ENCODE measurements around the gene ACTG1.

The ACTG1 gene

DNA sequence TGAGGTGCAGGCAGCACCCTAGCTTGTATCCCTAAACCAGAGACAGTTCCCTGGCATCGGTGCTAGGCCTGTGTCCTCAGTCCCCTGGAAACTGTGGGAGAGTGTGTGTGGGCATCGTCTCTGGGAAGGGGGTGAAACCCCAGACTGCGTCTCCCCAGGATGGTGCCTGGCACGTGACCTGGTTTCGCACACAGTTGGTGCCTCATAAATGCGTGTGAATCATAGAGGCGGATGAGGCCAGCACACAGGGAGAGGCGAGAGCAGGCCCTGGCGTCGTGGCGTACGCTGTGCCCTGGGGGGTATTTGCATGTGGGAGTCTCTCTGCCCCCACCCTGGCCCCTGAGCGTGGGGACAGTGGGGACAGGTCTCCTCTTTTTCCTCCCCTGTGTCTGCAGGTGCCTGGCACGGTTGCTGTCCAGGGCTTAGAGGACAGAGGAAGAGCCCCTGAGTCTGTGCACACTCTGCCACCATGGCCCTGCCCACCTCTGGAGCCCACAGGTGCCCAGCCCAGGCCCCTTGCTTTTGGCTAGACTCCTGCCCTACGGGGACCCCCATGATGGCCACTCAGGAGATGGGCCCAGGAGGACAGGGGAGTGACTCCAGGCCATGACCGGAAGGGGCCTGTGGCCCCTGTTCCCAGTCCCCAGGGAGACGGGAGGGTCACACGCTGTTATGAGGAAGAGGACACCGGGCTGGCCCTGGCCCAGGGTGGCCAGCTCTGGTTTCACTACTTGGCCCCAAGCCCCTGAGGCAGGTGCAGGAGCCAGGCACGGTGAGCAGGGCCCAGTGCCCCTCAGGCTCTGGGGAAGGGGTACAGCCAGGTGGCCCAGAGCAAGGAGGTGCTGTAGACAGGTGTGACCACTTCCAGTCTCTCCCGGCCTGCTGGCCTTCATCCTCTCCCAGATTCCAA is 14.3 kb upstream of the ACTG1 start:
- H3K4me3 ChIP-seq (ENCODE audit: control insufficient read depth, low read depth, low read length), result no peak overlapping the region
- DNase-seq (ENCODE audit: low read depth), result no peak

DNA sequence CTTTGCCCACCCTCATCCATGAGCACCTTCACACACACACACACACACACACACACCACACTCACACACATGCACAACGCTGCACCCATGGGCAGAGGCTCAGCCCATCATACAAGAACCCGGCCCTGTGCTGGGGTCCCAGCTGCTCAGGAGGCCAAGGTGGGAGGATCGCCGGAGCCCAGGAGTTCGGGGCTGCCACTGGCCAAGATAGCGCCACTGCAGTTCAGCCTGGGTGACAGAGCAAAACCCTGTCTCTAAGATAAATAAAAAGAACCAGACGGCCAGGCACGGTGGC is 12.2 kb upstream of the ACTG1 start:
- TF ChIP-seq, protein P1, sequence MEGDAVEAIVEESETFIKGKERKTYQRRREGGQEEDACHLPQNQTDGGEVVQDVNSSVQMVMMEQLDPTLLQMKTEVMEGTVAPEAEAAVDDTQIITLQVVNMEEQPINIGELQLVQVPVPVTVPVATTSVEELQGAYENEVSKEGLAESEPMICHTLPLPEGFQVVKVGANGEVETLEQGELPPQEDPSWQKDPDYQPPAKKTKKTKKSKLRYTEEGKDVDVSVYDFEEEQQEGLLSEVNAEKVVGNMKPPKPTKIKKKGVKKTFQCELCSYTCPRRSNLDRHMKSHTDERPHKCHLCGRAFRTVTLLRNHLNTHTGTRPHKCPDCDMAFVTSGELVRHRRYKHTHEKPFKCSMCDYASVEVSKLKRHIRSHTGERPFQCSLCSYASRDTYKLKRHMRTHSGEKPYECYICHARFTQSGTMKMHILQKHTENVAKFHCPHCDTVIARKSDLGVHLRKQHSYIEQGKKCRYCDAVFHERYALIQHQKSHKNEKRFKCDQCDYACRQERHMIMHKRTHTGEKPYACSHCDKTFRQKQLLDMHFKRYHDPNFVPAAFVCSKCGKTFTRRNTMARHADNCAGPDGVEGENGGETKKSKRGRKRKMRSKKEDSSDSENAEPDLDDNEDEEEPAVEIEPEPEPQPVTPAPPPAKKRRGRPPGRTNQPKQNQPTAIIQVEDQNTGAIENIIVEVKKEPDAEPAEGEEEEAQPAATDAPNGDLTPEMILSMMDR (IDR thresholded peaks at IDR 0.05; ENCODE audit: control insufficient read depth, insufficient read depth, low read depth, low read length, missing control alignments), result no peak
- H3K4me3 ChIP-seq (ENCODE audit: control insufficient read depth, low read depth, low read length), result no peak overlapping the region
- no peak for DNase-seq (ENCODE audit: low read depth)

More for the DNA sequence above, 14.3 kb upstream of the ACTG1 start:
- TF ChIP-seq, protein P1 (IDR thresholded peaks at IDR 0.05; ENCODE audit: control insufficient read depth, insufficient read depth, low read depth, low read length, missing control alignments), result no peak

DNA sequence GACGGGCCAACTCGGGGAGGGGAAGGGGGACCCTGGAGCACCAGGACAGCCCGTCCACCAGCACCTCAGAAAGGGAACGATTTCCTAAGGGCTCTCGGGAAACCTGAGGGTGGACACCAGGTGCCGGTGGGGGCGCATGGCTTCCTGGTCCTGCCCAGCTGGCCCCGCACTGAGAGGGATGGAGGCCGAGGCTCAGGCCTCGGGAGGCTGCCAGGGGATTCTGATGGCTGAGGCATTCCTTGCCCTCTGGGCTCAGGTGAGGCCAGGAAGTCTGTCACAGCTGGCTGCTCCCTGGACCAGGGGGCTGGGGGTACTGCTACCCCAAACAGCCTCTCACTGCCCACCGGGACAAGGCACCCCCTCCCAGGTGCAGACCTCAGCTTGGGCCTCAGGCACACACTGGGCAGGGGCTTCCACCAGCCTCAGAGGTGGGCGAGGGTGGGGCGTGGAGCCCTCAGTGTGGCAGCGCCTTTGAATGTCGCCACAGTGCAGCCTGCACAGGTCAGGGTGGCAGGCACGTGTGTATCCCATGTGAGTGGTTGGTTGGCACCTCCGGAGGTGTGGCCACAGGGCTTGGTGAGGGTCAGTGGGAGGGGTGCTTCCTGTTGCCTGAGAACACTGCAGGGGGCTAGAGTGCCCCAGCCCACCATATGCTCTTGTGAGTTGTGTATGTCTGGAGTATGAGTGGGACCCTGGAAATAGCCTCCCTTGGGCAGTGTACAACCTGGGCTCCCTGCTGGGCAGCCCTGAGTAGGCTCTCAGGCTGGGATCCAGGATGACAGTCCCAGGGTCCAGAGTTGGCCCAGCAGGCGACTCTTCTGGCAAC is 11.7 kb upstream of the ACTG1 start:
- no peak overlapping the region for H3K4me3 ChIP-seq (ENCODE audit: control insufficient read depth, low read depth, low read length)
- DNase-seq (ENCODE audit: low read depth), result no peak
- TF ChIP-seq, protein P1 (IDR thresholded peaks at IDR 0.05; ENCODE audit: control insufficient read depth, insufficient read depth, low read depth, low read length, missing control alignments), result no peak

DNA sequence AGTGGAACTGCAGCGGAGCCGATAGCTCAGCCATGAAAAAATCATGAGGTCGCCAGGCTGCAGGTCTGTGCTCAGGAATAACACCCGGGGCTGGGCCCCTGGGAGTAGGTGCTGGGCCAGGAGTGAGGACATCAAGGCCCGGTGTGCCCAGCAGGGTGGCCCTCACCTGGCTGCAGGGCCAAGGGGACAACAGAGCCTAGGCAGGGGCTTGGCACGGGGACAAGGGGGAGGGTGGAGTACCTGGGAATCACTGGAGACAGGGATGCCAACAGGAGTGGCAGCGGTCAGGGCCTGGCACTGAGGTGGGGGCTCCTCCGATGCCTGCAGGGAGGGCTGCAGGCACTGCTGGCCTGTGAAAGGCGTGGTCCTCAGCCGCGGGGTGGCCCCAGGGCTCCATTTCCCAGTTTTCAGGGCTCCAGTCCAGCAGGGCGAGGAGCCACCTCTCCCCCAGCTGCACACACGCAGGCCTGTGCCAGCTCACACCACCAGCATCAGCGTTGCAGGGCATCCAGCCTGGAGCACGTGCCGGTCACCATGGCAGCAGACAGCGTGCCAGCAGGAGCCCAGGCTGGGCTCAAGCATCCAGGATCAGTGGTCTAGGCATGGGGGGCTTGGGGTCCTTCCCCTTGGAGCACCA is 10.9 kb upstream of the ACTG1 start:
- TF ChIP-seq, protein P1 (IDR thresholded peaks at IDR 0.05; ENCODE audit: control insufficient read depth, insufficient read depth, low read depth, low read length, missing control alignments), result no peak
- H3K4me3 ChIP-seq (ENCODE audit: control insufficient read depth, low read depth, low read length), result no peak overlapping the region
- DNase-seq (ENCODE audit: low read depth), result peak; percentile 45

DNA sequence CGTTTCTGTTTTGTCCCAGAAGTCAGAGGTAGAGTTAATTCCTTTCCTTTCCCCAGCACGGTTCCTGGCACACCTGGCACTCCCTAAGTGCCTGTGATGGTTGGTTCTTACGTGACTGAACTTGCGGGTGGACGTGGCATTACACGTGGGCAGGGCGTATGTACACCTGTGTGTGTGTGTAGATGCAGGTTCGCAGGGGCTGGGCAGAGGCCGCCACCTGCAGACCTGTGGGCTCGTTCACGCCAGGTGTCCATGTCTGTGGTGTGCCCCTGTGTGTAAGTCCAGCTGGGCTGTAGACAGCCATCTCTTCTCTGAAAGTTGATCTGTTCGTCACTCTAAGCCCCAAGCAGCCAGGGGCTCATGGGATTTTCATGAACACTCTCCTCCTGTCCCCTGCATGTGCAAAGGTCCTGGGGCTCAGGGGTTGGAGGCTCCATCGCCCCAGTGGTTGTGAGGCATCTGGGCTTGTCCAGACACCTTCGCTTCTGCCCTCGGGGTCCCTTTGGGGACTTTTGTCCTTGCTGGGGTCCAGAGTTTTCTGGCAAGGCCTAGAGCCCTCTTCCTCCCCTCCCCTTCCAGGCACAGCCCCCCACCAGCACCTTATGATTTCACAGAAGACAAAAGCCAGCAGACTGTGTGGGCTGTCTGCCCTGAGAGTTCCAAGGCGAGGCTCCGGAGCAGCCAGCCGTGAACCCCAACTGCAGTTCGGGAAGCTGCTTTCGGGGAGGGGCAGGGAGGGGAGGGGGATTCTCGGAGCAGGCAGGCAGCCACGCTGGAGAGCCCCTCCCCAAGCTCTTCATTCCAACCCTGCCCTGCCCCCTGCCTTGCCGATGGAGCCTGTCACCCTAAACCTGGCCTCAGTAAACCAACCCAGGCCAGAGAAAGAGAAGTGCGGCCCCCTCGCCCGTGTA is 10.1 kb upstream of the ACTG1 start:
- TF ChIP-seq, protein P1 (IDR thresholded peaks at IDR 0.05; ENCODE audit: control insufficient read depth, insufficient read depth, low read depth, low read length, missing control alignments), result no peak
- H3K4me3 ChIP-seq (ENCODE audit: control insufficient read depth, low read depth, low read length), result no peak overlapping the region
- DNase-seq (ENCODE audit: low read depth), result no peak
